Fibroblast of lung (primary cell): ENCODE data around the gene SFTPA2. TPM values are rescaled to one million over a fixed set of nuclear protein-coding genes. Genes with fewer than 3 reads are reported as not detected.
"Not testable (repeated sequence)": the region's sequence is repeated elsewhere in the genome, so short reads cannot be mapped to it uniquely, and the experiment has no call there.

Source experiments
- DNase-seq, 2 donors: peaks; one replicate each; pipeline versions ENCODE4 v3.0.0 to v3.0.0-alpha.2; 2010; ENCODE audit warnings: low read depth in 2 of 2
- H2AFZ ChIP-seq: 2 replicates; pipeline ENCODE4 v1.5.1; 2012; ENCODE audit warnings: low read length, control low read depth, inconsistent platforms
- H3K27ac ChIP-seq: 2 replicates; pipeline ENCODE4 v1.5.1; 2011; ENCODE audit warnings: low read length, control low read depth; ENCODE audit not compliant: insufficient read depth
- H3K27me3 ChIP-seq: 2 replicates; pipeline ENCODE4 v1.5.1; 2011; ENCODE audit warnings: mild to moderate bottlenecking, low read length; ENCODE audit not compliant: control insufficient read depth, insufficient read depth
- H3K36me3 ChIP-seq: 2 replicates; pipeline ENCODE4 v1.5.1; 2011; ENCODE audit warnings: low read length; ENCODE audit not compliant: control insufficient read depth, insufficient read depth
- H3K4me1 ChIP-seq: 2 replicates; pipeline ENCODE4 v1.5.1; 2011; ENCODE audit warnings: low read length; ENCODE audit not compliant: control insufficient read depth, insufficient read depth; ENCODE audit errors: extremely low read depth
- H3K4me2 ChIP-seq: 2 replicates; pipeline ENCODE4 v1.5.1; 2011; ENCODE audit warnings: low read length, control low read depth; ENCODE audit not compliant: insufficient read depth; ENCODE audit errors: extremely low read depth
- H3K4me3 ChIP-seq, 4 experiments: fragments of 200-600 bp in 1 of 4; sonication (generic) in 1 of 4; replicated peaks in 1 of 4; 2 replicates each; pipeline ENCODE4 v1.5.1; 2011 to 2016; ENCODE audit warnings: low read length in 4 of 4, low read depth in 3 of 4, mild to moderate bottlenecking in 3 of 4, control low read depth in 2 of 4, inconsistent platforms in 1 of 4, mixed read lengths in 1 of 4; ENCODE audit not compliant: insufficient read depth in 1 of 4; ENCODE audit errors: control extremely low read depth in 1 of 4
- H3K79me2 ChIP-seq: 2 replicates; pipeline ENCODE4 v1.5.1; 2012; ENCODE audit warnings: mild to moderate bottlenecking, low read length, inconsistent platforms; ENCODE audit not compliant: control insufficient read depth, insufficient read depth
- H3K9ac ChIP-seq: 2 replicates; pipeline ENCODE4 v1.5.1; 2011; ENCODE audit warnings: mild to moderate bottlenecking, low read length, control low read depth; ENCODE audit not compliant: insufficient read depth
- H3K9me3 ChIP-seq: 2 replicates; pipeline ENCODE4 v1.5.1; 2012; ENCODE audit warnings: low read depth, low read length; ENCODE audit not compliant: control insufficient read depth, insufficient read depth
- H4K20me1 ChIP-seq: 2 replicates; pipeline ENCODE4 v1.5.1; 2011; ENCODE audit warnings: low read length; ENCODE audit not compliant: control insufficient read depth, insufficient read depth; ENCODE audit errors: extremely low read depth
- CTCF ChIP-seq, 2 donors: IDR thresholded peaks in 1 of 2; conservative IDR thresholded peaks in 1 of 2; 1 replicate in 1 of 2; 2 replicates in 1 of 2; pipeline ENCODE4 v1.5.1; 2011 to 2012; ENCODE audit warnings: low read length in 2 of 2, control low read depth in 1 of 2, inconsistent platforms in 1 of 2, low read depth in 1 of 2, mild to moderate bottlenecking in 1 of 2
- EZH2 ChIP-seq: IDR thresholded peaks from 2 replicates; pipeline ENCODE4 v1.5.1; 2012; ENCODE audit warnings: low read length, control low read depth, mild to moderate bottlenecking; ENCODE audit errors: missing control alignments
- polyA plus RNA-seq, 2 donors: library from polyadenylated mRNA; depleted of rRNA in 1 of 2; stranded (reverse) in 1 of 2; unstranded in 1 of 2; fragments of >200 nt; gene quantifications; 2 replicates each; pipeline ENCODE4 v1.2.1, GENCODE V29; 2011 to 2012; ENCODE audit warnings: missing spikeins in 1 of 2
- total RNA-seq: library from RNA; depleted of rRNA; stranded (reverse); fragments of >200 nt; gene quantifications from 2 replicates; pipeline ENCODE4 v1.2.1, GENCODE V29; 2014

The SFTPA2 gene
- total and polyA plus RNA-seq, 2 donors (not counting 1 experiment from before 2014, with no cell fraction given), result not detected

GRCh38 chr10:79552143-79552542, 8.1 kb downstream of the SFTPA2 start:
- Histone ChIP-seq H3K4me1 (no peaks in the 10 kb centered on the region), H3K4me2 (no peak overlapping the region), H3K4me3 (no peak overlapping the region), H3K27ac (no peak overlapping the region), H2AFZ (no peak overlapping the region), H3K36me3 (no peaks in the 10 kb centered on the region), H3K9me3 (no peaks in the 10 kb centered on the region), H3K79me2 (no peaks in the 10 kb centered on the region), H3K9ac (no peak overlapping the region), H3K27me3 (peaks cover 3% of the 10 kb centered on the region), H4K20me1 (no peaks in the 10 kb centered on the region)
- TF ChIP-seq CTCF (conservative IDR thresholded peaks at IDR 0.05 in 1 of 2, IDR thresholded peaks at IDR 0.05 in 1 of 2; ENCODE audit: low read depth in 1 of 2, low read length in 2 of 2) (no peak), EZH2 (no peak)
- no peak for DNase-seq

GRCh38 chr10:79547973-79548372, 12.2 kb downstream of the SFTPA2 start:
- no peaks in the 10 kb centered on the region for H3K27me3 ChIP-seq
- H3K36me3 ChIP-seq, result no peaks in the 10 kb centered on the region
- H4K20me1 ChIP-seq, result no peaks in the 10 kb centered on the region
- H3K9ac ChIP-seq, result no peak overlapping the region
- H3K9me3 ChIP-seq, result no peaks in the 10 kb centered on the region
- H3K4me1 ChIP-seq, result no peaks in the 10 kb centered on the region
- H2AFZ ChIP-seq, result no peak overlapping the region
- TF ChIP-seq CTCF (conservative IDR thresholded peaks at IDR 0.05 in 1 of 2, IDR thresholded peaks at IDR 0.05 in 1 of 2; ENCODE audit: low read depth in 1 of 2, low read length in 2 of 2), result no peak
- no peak for TF ChIP-seq EZH2
- H3K4me3 ChIP-seq, result no peak overlapping the region
- no peak overlapping the region for H3K27ac ChIP-seq
- H3K4me2 ChIP-seq, result no peak overlapping the region
- DNase-seq, result no peak
- H3K79me2 ChIP-seq, result no peaks in the 10 kb centered on the region

- H3K79me2 ChIP-seq, H3K9ac ChIP-seq, H4K20me1 ChIP-seq, H3K36me3 ChIP-seq, DNase-seq, H3K27me3 ChIP-seq, H3K4me1 ChIP-seq, H3K27ac ChIP-seq, H3K4me2 ChIP-seq, H3K9me3 ChIP-seq, H3K4me3 ChIP-seq, H2AFZ ChIP-seq: not testable (repeated sequence)
Observed at GRCh38 chr10:79547128-79547527, 13.1 kb downstream of the SFTPA2 start.

GRCh38 chr10:79544926-79545659, 15.1 kb downstream of the SFTPA2 start:
- not testable (repeated sequence) for H3K9me3 ChIP-seq, H3K4me2 ChIP-seq, DNase-seq, H3K79me2 ChIP-seq, H3K4me3 ChIP-seq, H4K20me1 ChIP-seq, H3K27me3 ChIP-seq, H3K9ac ChIP-seq, H3K36me3 ChIP-seq, H3K27ac ChIP-seq, H2AFZ ChIP-seq, H3K4me1 ChIP-seq

- not testable (repeated sequence) for H3K9me3 ChIP-seq, H3K4me1 ChIP-seq, H3K4me2 ChIP-seq, H3K27me3 ChIP-seq, H3K79me2 ChIP-seq, H3K4me3 ChIP-seq, H4K20me1 ChIP-seq, DNase-seq, H3K36me3 ChIP-seq, H3K9ac ChIP-seq, H2AFZ ChIP-seq, H3K27ac ChIP-seq
Observed at GRCh38 chr10:79544408-79544807, 15.8 kb downstream of the SFTPA2 start.
